Stomach (tissue), 4 donors: Measurements from ENCODE around the gene UBTD1.

ENCODE experiments used
- CTCF ChIP-seq, 7 experiments: fragments of 450-650 bp in 4 of 7; fragments of 200-600 bp in 3 of 7; sonication (generic) in 3 of 7; IDR thresholded peaks; one replicate each; pipeline ENCODE4 v1.5.1; 2016 to 2019; ENCODE audit warnings: antibody characterized with exemption in 7 of 7, control low read depth in 2 of 7, mild to moderate bottlenecking in 1 of 7
- EP300 ChIP-seq: sonication (generic); formaldehyde crosslinking; IDR thresholded peaks from one replicate; pipeline ENCODE4 v1.6.1; 2017; ENCODE audit warnings: antibody characterized with exemption
- POLR2A ChIP-seq, 4 donors: fragments of 450-650 bp; IDR thresholded peaks; one replicate each; pipeline ENCODE4 v1.6.1; 2016; ENCODE audit warnings: antibody characterized with exemption in 4 of 4, control low read depth in 2 of 4, mild to moderate bottlenecking in 1 of 4, moderate library complexity in 1 of 4

GRCh38 chr10:97551271-97551670 lies 52.5 kb downstream of the UBTD1 start:
- no peak for TF ChIP-seq POLR2A (IDR thresholded peaks at IDR 0.05)
- TF ChIP-seq CTCF (IDR thresholded peaks at IDR 0.05), result no peak
- TF ChIP-seq EP300, result no peak
